HepG2 (cell line): ENCODE results near the gene SULT1C4. TPM values are rescaled to one million over a fixed set of nuclear protein-coding genes. Genes with fewer than 3 reads are reported as not detected.

Experiments used
- CBFB ChIP-seq: sonication (generic); formaldehyde crosslinking; IDR thresholded peaks from 2 replicates; pipeline ENCODE4 v1.4.0; 2020; ENCODE audit warnings: missing genetic modification reagents
- ETV6 ChIP-seq: sonication (generic); formaldehyde crosslinking; conservative IDR thresholded peaks from 2 replicates; pipeline ENCODE4 v1.4.0; 2020; ENCODE audit warnings: missing genetic modification reagents
- FOXA1 ChIP-seq, 2 experiments: fragments of 450-650 bp in 1 of 2; sonication (generic) in 1 of 2; formaldehyde crosslinking in 1 of 2; IDR thresholded peaks; 2 replicates each; pipeline versions ENCODE4 v1.4.0 to v1.6.1; 2016 to 2020; ENCODE audit warnings: missing genetic modification reagents in 1 of 2
- FOXA3 ChIP-seq: IDR thresholded peaks from 2 replicates; pipeline ENCODE4 v1.6.1; 2016; ENCODE audit warnings: missing genetic modification reagents, missing compliant biosample characterization
- GATAD2A ChIP-seq: IDR thresholded peaks from 2 replicates; pipeline ENCODE4 v1.6.1; 2016
- HDAC1 ChIP-seq: sonication (generic); formaldehyde crosslinking; IDR thresholded peaks from 2 replicates; pipeline ENCODE4 v1.5.1; 2020; ENCODE audit warnings: mild to moderate bottlenecking, missing genetic modification reagents
- LCORL ChIP-seq, 2 experiments: fragments of 450-650 bp in 1 of 2; sonication (generic) in 1 of 2; formaldehyde crosslinking in 1 of 2; IDR thresholded peaks; 2 replicates each; pipeline versions ENCODE4 v1.5.0 to v1.6.1; 2017 to 2020; ENCODE audit warnings: antibody characterized with exemption in 1 of 2, missing genetic modification reagents in 1 of 2
- MAF1 ChIP-seq: sonication (generic); formaldehyde crosslinking; IDR thresholded peaks from 2 replicates; pipeline ENCODE4 v1.5.0; 2020; ENCODE audit warnings: missing genetic modification reagents, borderline replicate concordance
- MAFK ChIP-seq, 2 experiments: IDR thresholded peaks in 1 of 2; conservative IDR thresholded peaks in 1 of 2; 2 replicates each; pipeline ENCODE4 v1.6.1; 2011; ENCODE audit warnings: improper control_type of control experiment in 2 of 2, low read length in 2 of 2
- MED13 ChIP-seq: sonication (generic); formaldehyde crosslinking; IDR thresholded peaks from 2 replicates; pipeline ENCODE4 v1.5.0; 2020; ENCODE audit warnings: missing genetic modification reagents
- MXD4 ChIP-seq: IDR thresholded peaks from 2 replicates; pipeline ENCODE4 v1.6.1; 2016; ENCODE audit warnings: mild to moderate bottlenecking, missing biosample characterization, missing genetic modification reagents
- NONO ChIP-seq, 2 experiments: fragments of 450-650 bp in 1 of 2; sonication (generic) in 1 of 2; formaldehyde crosslinking in 1 of 2; IDR thresholded peaks in 1 of 2; conservative IDR thresholded peaks in 1 of 2; 2 replicates each; pipeline versions ENCODE4 v1.6.1 to v1.8.0; 2017 to 2022; ENCODE audit warnings: mild to moderate bottlenecking in 1 of 2, missing genetic modification reagents in 1 of 2, moderate library complexity in 1 of 2
- NR2F6 ChIP-seq, 2 experiments: IDR thresholded peaks; 2 replicates each; pipeline ENCODE4 v1.6.1; 2016; ENCODE audit warnings: antibody characterized with exemption in 1 of 2, mild to moderate bottlenecking in 1 of 2
- NR3C1 ChIP-seq: sonication (generic); formaldehyde crosslinking; IDR thresholded peaks from 2 replicates; pipeline ENCODE4 v1.4.0; 2020; ENCODE audit warnings: missing genetic modification reagents
- PHF20 ChIP-seq: sonication (generic); formaldehyde crosslinking; IDR thresholded peaks from 2 replicates; pipeline ENCODE4 v1.5.0; 2020; ENCODE audit warnings: mild to moderate bottlenecking, missing genetic modification reagents
- RARA ChIP-seq: IDR thresholded peaks from 2 replicates; pipeline ENCODE4 v1.6.1; 2016; ENCODE audit warnings: missing genetic modification reagents, missing compliant biosample characterization
- RXRB ChIP-seq: IDR thresholded peaks from 2 replicates; pipeline ENCODE4 v1.6.1; 2016; ENCODE audit warnings: borderline replicate concordance, missing genetic modification reagents, missing compliant biosample characterization
- SETDB1 ChIP-seq: sonication (generic); formaldehyde crosslinking; IDR thresholded peaks from 2 replicates; pipeline ENCODE4 v1.5.1; 2020; ENCODE audit warnings: missing genetic modification reagents, mild to moderate bottlenecking, borderline replicate concordance
- SIX1 ChIP-seq: sonication (generic); formaldehyde crosslinking; IDR thresholded peaks from 2 replicates; pipeline ENCODE4 v1.4.0; 2020; ENCODE audit warnings: missing genetic modification reagents, borderline replicate concordance
- ZNF264 ChIP-seq: sonication (generic); formaldehyde crosslinking; IDR thresholded peaks from 2 replicates; pipeline ENCODE4 v1.4.0; 2020; ENCODE audit warnings: missing genetic modification reagents
- ZNF317 ChIP-seq: sonication (generic); formaldehyde crosslinking; IDR thresholded peaks from 2 replicates; pipeline ENCODE4 v1.5.0; 2020; ENCODE audit warnings: mild to moderate bottlenecking, missing genetic modification reagents
- ZNF549 ChIP-seq: sonication (generic); formaldehyde crosslinking; IDR thresholded peaks from 2 replicates; pipeline ENCODE4 v1.5.0; 2020; ENCODE audit warnings: missing genetic modification reagents
- polyA plus RNA-seq, 8 experiments: library from polyadenylated mRNA; depleted of rRNA in 3 of 8; stranded (reverse) in 7 of 8; unstranded in 1 of 8; fragments of >200 nt; fragmentation: Illumina TruSeq in 4 of 8; extraction: Trizol in 4 of 8; gene quantifications; 2 replicates each; pipeline versions ENCODE4 v1.2.1 to v1.2.3, GENCODE V29; 2011 to 2016; ENCODE audit warnings: low read depth in 4 of 8, missing spikeins in 1 of 8, mixed read lengths in 1 of 8; ENCODE audit not compliant: insufficient read depth in 1 of 8
- total RNA-seq, 5 experiments: library from RNA; depleted of rRNA; stranded (reverse); fragments of >200 nt; fragmentation: Illumina TruSeq; extraction: Trizol; gene quantifications; 2 replicates each; pipeline ENCODE4 v1.2.3, GENCODE V29; 2016; ENCODE audit warnings: low read depth in 1 of 5
- TF ChIP-seq, protein P1 (sequence below): sonication (generic); formaldehyde crosslinking; IDR thresholded peaks from 2 replicates; pipeline ENCODE4 v1.4.0; 2020; ENCODE audit warnings: missing genetic modification reagents; ENCODE audit errors: not compliant biosample characterization
- TF ChIP-seq, protein P2 (sequence below): IDR thresholded peaks from 2 replicates; pipeline ENCODE4 v1.6.1; 2016; ENCODE audit warnings: missing genetic modification reagents, missing compliant biosample characterization
- TF ChIP-seq, protein P3 (sequence below): sonication (generic); formaldehyde crosslinking; IDR thresholded peaks from 2 replicates; pipeline ENCODE4 v1.4.0; 2020; ENCODE audit warnings: mild to moderate bottlenecking, missing genetic modification reagents
- TF ChIP-seq, protein P4 (sequence below): sonication (generic); formaldehyde crosslinking; IDR thresholded peaks from 2 replicates; pipeline ENCODE4 v1.8.0; 2022; ENCODE audit warnings: mild to moderate bottlenecking, missing genetic modification reagents, moderate library complexity
- TF ChIP-seq, protein P5 (sequence below): sonication (generic); formaldehyde crosslinking; IDR thresholded peaks from 2 replicates; pipeline ENCODE4 v1.5.0; 2020; ENCODE audit warnings: missing genetic modification reagents

Gene SULT1C4
- total and polyA plus RNA-seq, 2 of the 13 experiments (the other 11 are each of a cell fraction or from before 2014, with no cell fraction given): 1.3 to 8.6 TPM

DNA sequence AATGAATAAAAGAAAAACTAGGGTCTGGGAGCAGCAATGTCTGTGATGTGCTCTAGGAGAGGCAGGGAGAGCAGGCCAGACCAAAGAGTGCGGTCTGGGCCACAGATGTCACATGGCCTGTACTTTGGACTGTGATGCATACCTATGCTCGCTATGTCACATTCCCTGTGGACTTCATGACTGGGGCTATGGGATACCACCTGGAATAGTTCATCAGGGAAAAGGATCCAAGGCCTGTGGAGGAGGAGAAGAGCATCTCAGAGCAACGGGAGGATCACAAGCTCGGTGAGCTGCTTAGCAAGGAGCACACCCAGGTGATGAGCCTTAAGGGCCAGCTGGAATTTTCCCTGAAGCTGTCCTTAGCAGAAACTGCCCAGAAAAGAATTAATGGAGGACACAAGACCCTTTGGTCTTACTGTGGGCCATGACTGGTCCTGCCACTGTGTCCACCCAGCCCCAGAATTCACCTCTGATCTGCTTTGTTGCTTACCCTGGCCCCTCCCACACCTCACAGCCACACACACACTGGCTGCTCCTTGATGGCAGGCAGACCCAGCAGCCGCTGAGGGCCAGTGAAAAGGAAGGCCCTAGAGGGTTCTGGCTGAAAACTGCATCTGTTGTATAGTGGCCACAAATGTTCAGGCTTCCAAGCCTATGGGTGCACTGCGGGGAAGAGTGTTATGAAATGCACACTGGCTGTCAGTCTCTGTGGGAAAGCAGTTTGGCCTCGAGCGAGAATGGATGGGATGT lies 45.9 kb downstream of the SULT1C4 start (continued):
- TF ChIP-seq SIX1 (CRISPR knock-in tag) (no peak), HDAC1 (peak; percentile 83), RXRB (CRISPR knock-in tag) (peak; percentile 69), GATAD2A (CRISPR knock-in tag) (peak; percentile 76), ZNF317 (CRISPR knock-in tag) (peak; percentile 90), MXD4 (peak; percentile 71; the same call in 1 of the 2 replicates), MAF1 (CRISPR knock-in tag) (no peak), ZNF264 (CRISPR knock-in tag) (0 out of 2 replicates have a peak, but pooled peaks have one; percentile 48), FOXA3 (CRISPR knock-in tag) (peak; percentile 71), FOXA1 (IDR thresholded peaks at IDR 0.05) (no peak), FOXA1 (CRISPR knock-in tag; IDR thresholded peaks at IDR 0.05) (peak; percentile 49), CBFB (0 out of 2 replicates have a peak, but pooled peaks have one; percentile 54), PHF20 (no peak), NR3C1 (no peak), MED13 (CRISPR knock-in tag) (no peak), ETV6 (no peak), RARA (CRISPR knock-in tag) (peak; percentile 73; the same call in 1 of the 2 replicates), MAFK (conservative IDR thresholded peaks at IDR 0.05 in 1 of 2, IDR thresholded peaks at IDR 0.05 in 1 of 2; ENCODE audit: low read length in 2 of 2) (no peak), NR2F6 (IDR thresholded peaks at IDR 0.05) (peak; percentile 41; the same call in 1 of the 2 replicates), NR2F6 (CRISPR knock-in tag; IDR thresholded peaks at IDR 0.05) (peak; percentile 62), LCORL (IDR thresholded peaks at IDR 0.05) (no peak), LCORL (CRISPR knock-in tag; IDR thresholded peaks at IDR 0.05) (peak; percentile 83), ZNF549 (peak; percentile 23; the same call in 1 of the 2 replicates), NONO (IDR thresholded peaks at IDR 0.05) (no peak), NONO (CRISPR knock-in tag; conservative IDR thresholded peaks at IDR 0.05) (peak; percentile 46; the same call in 1 of the 2 replicates), SETDB1 (CRISPR knock-in tag) (no peak)
- TF ChIP-seq, protein P1, sequence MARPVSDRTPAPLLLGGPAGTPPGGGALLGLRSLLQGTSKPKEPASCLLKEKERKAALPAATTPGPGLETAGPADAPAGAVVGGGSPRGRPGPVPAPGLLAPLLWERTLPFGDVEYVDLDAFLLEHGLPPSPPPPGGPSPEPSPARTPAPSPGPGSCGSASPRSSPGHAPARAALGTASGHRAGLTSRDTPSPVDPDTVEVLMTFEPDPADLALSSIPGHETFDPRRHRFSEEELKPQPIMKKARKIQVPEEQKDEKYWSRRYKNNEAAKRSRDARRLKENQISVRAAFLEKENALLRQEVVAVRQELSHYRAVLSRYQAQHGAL (CRISPR knock-in tag): no peak
- TF ChIP-seq, protein P2, sequence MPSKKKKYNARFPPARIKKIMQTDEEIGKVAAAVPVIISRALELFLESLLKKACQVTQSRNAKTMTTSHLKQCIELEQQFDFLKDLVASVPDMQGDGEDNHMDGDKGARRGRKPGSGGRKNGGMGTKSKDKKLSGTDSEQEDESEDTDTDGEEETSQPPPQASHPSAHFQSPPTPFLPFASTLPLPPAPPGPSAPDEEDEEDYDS (CRISPR knock-in tag): peak; percentile 66; the same call in 1 of the 2 replicates
- TF ChIP-seq, protein P3, sequence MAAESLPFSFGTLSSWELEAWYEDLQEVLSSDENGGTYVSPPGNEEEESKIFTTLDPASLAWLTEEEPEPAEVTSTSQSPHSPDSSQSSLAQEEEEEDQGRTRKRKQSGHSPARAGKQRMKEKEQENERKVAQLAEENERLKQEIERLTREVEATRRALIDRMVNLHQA: no peak
- TF ChIP-seq, protein P4, sequence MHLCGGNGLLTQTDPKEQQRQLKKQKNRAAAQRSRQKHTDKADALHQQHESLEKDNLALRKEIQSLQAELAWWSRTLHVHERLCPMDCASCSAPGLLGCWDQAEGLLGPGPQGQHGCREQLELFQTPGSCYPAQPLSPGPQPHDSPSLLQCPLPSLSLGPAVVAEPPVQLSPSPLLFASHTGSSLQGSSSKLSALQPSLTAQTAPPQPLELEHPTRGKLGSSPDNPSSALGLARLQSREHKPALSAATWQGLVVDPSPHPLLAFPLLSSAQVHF (CRISPR knock-in tag): no peak
- TF ChIP-seq, protein P5, sequence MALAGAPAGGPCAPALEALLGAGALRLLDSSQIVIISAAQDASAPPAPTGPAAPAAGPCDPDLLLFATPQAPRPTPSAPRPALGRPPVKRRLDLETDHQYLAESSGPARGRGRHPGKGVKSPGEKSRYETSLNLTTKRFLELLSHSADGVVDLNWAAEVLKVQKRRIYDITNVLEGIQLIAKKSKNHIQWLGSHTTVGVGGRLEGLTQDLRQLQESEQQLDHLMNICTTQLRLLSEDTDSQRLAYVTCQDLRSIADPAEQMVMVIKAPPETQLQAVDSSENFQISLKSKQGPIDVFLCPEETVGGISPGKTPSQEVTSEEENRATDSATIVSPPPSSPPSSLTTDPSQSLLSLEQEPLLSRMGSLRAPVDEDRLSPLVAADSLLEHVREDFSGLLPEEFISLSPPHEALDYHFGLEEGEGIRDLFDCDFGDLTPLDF (CRISPR knock-in tag): no peak
